ENCODE results near the gene FAM89A.

DNA sequence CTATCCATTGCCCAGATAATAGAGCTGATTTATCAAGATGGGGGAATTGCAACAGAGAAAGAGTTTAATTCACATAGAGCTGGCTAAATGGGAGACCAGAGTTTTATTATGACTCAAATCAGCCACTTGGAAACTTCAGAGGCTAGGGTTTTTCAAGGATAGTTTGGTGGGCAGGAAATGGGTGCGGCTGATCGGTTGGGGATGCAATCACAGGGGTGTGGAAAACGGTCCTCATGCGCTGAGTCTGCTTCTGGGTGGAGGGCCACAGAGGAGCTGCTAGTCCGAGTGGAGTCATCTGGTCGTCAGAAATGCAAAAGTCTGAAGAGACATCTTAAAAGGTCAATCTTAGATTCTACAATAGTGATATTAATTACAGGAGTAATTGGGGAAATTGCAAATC, 32.0 kb upstream of the FAM89A start:
- no peak for TF ChIP-seq TAF1 (IDR thresholded peaks at IDR 0.05; ENCODE audit: borderline replicate concordance, low read depth, low read length)
- TF ChIP-seq, protein P1, sequence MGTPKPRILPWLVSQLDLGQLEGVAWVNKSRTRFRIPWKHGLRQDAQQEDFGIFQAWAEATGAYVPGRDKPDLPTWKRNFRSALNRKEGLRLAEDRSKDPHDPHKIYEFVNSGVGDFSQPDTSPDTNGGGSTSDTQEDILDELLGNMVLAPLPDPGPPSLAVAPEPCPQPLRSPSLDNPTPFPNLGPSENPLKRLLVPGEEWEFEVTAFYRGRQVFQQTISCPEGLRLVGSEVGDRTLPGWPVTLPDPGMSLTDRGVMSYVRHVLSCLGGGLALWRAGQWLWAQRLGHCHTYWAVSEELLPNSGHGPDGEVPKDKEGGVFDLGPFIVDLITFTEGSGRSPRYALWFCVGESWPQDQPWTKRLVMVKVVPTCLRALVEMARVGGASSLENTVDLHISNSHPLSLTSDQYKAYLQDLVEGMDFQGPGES (IDR thresholded peaks at IDR 0.05; ENCODE audit: low read depth, low read length) = no peak
- TF ChIP-seq RAD21 (IDR thresholded peaks at IDR 0.05; ENCODE audit: low read length) = no peak
- TF ChIP-seq, protein P2, sequence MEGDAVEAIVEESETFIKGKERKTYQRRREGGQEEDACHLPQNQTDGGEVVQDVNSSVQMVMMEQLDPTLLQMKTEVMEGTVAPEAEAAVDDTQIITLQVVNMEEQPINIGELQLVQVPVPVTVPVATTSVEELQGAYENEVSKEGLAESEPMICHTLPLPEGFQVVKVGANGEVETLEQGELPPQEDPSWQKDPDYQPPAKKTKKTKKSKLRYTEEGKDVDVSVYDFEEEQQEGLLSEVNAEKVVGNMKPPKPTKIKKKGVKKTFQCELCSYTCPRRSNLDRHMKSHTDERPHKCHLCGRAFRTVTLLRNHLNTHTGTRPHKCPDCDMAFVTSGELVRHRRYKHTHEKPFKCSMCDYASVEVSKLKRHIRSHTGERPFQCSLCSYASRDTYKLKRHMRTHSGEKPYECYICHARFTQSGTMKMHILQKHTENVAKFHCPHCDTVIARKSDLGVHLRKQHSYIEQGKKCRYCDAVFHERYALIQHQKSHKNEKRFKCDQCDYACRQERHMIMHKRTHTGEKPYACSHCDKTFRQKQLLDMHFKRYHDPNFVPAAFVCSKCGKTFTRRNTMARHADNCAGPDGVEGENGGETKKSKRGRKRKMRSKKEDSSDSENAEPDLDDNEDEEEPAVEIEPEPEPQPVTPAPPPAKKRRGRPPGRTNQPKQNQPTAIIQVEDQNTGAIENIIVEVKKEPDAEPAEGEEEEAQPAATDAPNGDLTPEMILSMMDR (IDR thresholded peaks at IDR 0.05) = no peak
- no peak for TF ChIP-seq GABPA (IDR thresholded peaks at IDR 0.05; ENCODE audit: low read depth)
- TF ChIP-seq, protein P3, sequence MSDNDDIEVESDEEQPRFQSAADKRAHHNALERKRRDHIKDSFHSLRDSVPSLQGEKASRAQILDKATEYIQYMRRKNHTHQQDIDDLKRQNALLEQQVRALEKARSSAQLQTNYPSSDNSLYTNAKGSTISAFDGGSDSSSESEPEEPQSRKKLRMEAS (IDR thresholded peaks at IDR 0.05; ENCODE audit: low read depth) = no peak
- TF ChIP-seq, protein P4, sequence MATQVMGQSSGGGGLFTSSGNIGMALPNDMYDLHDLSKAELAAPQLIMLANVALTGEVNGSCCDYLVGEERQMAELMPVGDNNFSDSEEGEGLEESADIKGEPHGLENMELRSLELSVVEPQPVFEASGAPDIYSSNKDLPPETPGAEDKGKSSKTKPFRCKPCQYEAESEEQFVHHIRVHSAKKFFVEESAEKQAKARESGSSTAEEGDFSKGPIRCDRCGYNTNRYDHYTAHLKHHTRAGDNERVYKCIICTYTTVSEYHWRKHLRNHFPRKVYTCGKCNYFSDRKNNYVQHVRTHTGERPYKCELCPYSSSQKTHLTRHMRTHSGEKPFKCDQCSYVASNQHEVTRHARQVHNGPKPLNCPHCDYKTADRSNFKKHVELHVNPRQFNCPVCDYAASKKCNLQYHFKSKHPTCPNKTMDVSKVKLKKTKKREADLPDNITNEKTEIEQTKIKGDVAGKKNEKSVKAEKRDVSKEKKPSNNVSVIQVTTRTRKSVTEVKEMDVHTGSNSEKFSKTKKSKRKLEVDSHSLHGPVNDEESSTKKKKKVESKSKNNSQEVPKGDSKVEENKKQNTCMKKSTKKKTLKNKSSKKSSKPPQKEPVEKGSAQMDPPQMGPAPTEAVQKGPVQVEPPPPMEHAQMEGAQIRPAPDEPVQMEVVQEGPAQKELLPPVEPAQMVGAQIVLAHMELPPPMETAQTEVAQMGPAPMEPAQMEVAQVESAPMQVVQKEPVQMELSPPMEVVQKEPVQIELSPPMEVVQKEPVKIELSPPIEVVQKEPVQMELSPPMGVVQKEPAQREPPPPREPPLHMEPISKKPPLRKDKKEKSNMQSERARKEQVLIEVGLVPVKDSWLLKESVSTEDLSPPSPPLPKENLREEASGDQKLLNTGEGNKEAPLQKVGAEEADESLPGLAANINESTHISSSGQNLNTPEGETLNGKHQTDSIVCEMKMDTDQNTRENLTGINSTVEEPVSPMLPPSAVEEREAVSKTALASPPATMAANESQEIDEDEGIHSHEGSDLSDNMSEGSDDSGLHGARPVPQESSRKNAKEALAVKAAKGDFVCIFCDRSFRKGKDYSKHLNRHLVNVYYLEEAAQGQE (IDR thresholded peaks at IDR 0.05; ENCODE audit: low read depth, low read length) = no peak
- no peak for TF ChIP-seq POLR2AphosphoS5 (IDR thresholded peaks at IDR 0.05; ENCODE audit: low read depth, low read length)
- TF ChIP-seq RFX5 (IDR thresholded peaks at IDR 0.05; ENCODE audit: low read length) = no peak
